ENCODE measurements around the gene DDX18.
A peak's percentile ranks its signal among the peaks of the same experiment; 100 is the strongest.
"Not testable (repeated sequence)": the region's sequence is repeated elsewhere in the genome, so short reads cannot be mapped to it uniquely, and the experiment has no call there.

DDX18 gene

GRCh38 chr2:117814417-117815264 lies at the start of gene DDX18:
TSS of gene DDX18 (plus strand) at chr2:117814691. CDS start at chr2:117814778, 87 bp downstream.
- peak; percentile 83 for DNase-seq (ENCODE audit: low spot score)

GRCh38 chr2:117770730-117771129 lies 43.8 kb upstream of the DDX18 start:
- DNase-seq (ENCODE audit: low spot score): no peak

- no peak for DNase-seq (ENCODE audit: low spot score)
These were observed 42.4 kb upstream of the DDX18 start for GRCh38 chr2:117771969-117772630.

GRCh38 chr2:117774716-117775115 lies 39.8 kb upstream of the DDX18 start:
- DNase-seq (ENCODE audit: low spot score): no peak

GRCh38 chr2:117775703-117776219 lies 38.7 kb upstream of the DDX18 start:
- no peak for DNase-seq (ENCODE audit: low spot score)

GRCh38 chr2:117776888-117777287 lies 37.6 kb upstream of the DDX18 start:
- DNase-seq (ENCODE audit: low spot score): no peak

- DNase-seq (ENCODE audit: low spot score): peak; percentile 24
These were observed 28.8 kb upstream of the DDX18 start for GRCh38 chr2:117785740-117786139.

- no peak for DNase-seq (ENCODE audit: low spot score)
These were observed 28.0 kb upstream of the DDX18 start for GRCh38 chr2:117786520-117786919.

- no peak for DNase-seq (ENCODE audit: low spot score)
These were observed 25.0 kb upstream of the DDX18 start for GRCh38 chr2:117789505-117789904.

- no peak for DNase-seq (ENCODE audit: low spot score)
These were observed 19.8 kb upstream of the DDX18 start for GRCh38 chr2:117794668-117795067.

- no peak for DNase-seq (ENCODE audit: low spot score)
These were observed 12.7 kb upstream of the DDX18 start for GRCh38 chr2:117801826-117802225.

- not testable (repeated sequence) for DNase-seq (ENCODE audit: low spot score)
These were observed 10.7 kb upstream of the DDX18 start for GRCh38 chr2:117803644-117804325.

- DNase-seq (ENCODE audit: low spot score): no peak
These were observed 2.0 kb upstream of the DDX18 start for GRCh38 chr2:117812443-117812842.

GRCh38 chr2:117815946-117816345 lies 1.5 kb downstream of the DDX18 start:
- DNase-seq (ENCODE audit: low spot score): no peak

GRCh38 chr2:117818921-117819320 lies 4.4 kb downstream of the DDX18 start:
- no peak for DNase-seq (ENCODE audit: low spot score)

- DNase-seq (ENCODE audit: low spot score): no peak
These were observed 6.0 kb downstream of the DDX18 start for GRCh38 chr2:117820444-117820843.

GRCh38 chr2:117825437-117825836 lies 10.9 kb downstream of the DDX18 start:
- DNase-seq (ENCODE audit: low spot score): no peak

GRCh38 chr2:117827464-117827863 lies 13.0 kb downstream of the DDX18 start:
- not testable (repeated sequence) for DNase-seq (ENCODE audit: low spot score)

GRCh38 chr2:117828870-117829269 lies 14.4 kb downstream of the DDX18 start:
- DNase-seq (ENCODE audit: low spot score): no peak

GRCh38 chr2:117832332-117832731 lies 17.8 kb downstream of the DDX18 start:
- no peak for DNase-seq (ENCODE audit: low spot score)

GRCh38 chr2:117832905-117833613 lies 18.6 kb downstream of the DDX18 start:
- no peak for DNase-seq (ENCODE audit: low spot score)

- no peak for DNase-seq (ENCODE audit: low spot score)
These were observed 19.4 kb downstream of the DDX18 start for GRCh38 chr2:117833911-117834310.
